Lower lobe of right lung (tissue), 2 donors: ENCODE results near the gene CBARP. TPM values are rescaled to one million over a fixed set of nuclear protein-coding genes. Genes with fewer than 3 reads are reported as not detected.
A peak's percentile ranks its signal among the peaks of the same experiment; 100 is the strongest.

ENCODE experiments used
- ATAC-seq, 2 donors: fragments of 200-7000 bp; cut with Tn5 transposase; one replicate each; pipeline ENCODE4 v1.9.1; 2020 to 2022; ENCODE audit warnings: mild to moderate bottlenecking in 2 of 2, moderate library complexity in 2 of 2
- DNase-seq: peaks from one replicate; pipeline ENCODE4 v3.0.0-alpha.2; 2020
- H3K27ac ChIP-seq: fragments of 200-600 bp; one replicate; pipeline ENCODE4 v1.8.0; 2022
- H3K27me3 ChIP-seq: fragments of 200-600 bp; one replicate; pipeline ENCODE4 v1.8.0; 2022; ENCODE audit warnings: low read depth
- H3K36me3 ChIP-seq: fragments of 200-600 bp; one replicate; pipeline ENCODE4 v1.8.0; 2022; ENCODE audit warnings: mild to moderate bottlenecking
- H3K4me1 ChIP-seq: fragments of 200-600 bp; one replicate; pipeline ENCODE4 v1.8.0; 2022
- H3K4me3 ChIP-seq: fragments of 200-600 bp; one replicate; pipeline ENCODE4 v1.8.0; 2022; ENCODE audit warnings: mild to moderate bottlenecking
- H3K9me3 ChIP-seq: fragments of 200-600 bp; one replicate; pipeline ENCODE4 v1.8.0; 2022
- CTCF ChIP-seq: fragments of 200-600 bp; IDR thresholded peaks from one replicate; pipeline ENCODE4 v1.8.0; 2022; ENCODE audit warnings: antibody characterized with exemption, mild to moderate bottlenecking
- intact Hi-C: fragments of 100-400 bp; cut with DNase I; formaldehyde crosslinking; loops from one replicate; pipeline ENCODE4 v1.11.0; 2022
- total RNA-seq: library from RNA; stranded (reverse); fragmentation: NEBNext Ultra II Directional; extraction: Animal tissue kit (Norgen Biotek cat#: 25700); gene quantifications from one replicate; pipeline ENCODE4 v1.2.1, GENCODE V29; 2021
- donor health status: DM: no; HTN: yes; CAD: no; lungs with severe emphysema.

The CBARP gene
- total RNA-seq, 1 donor from 2014 or later = 0.41 TPM

- Histone ChIP-seq H3K27me3 (peaks cover 29% of the 10 kb centered on the region), H3K36me3 (peaks cover 20% of the 10 kb centered on the region), H3K4me1 (peaks cover 20% of the 10 kb centered on the region), H3K9me3 (no peaks in the 10 kb centered on the region), H3K4me3 (no peak overlapping the region), H3K27ac (no peak overlapping the region)
- no peak for DNase-seq
- intact Hi-C loops = no loop called here
- ATAC-seq = no peak
- no peak for TF ChIP-seq CTCF
These were observed 43.1 kb upstream of the CBARP start for GRCh38 chr19:1280636-1281568.

GRCh38 chr19:1279782-1280341, 42.1 kb upstream of the CBARP start:
- intact Hi-C loops = no loop called here
- H3K27me3 ChIP-seq = peaks cover 23% of the 10 kb centered on the region
- no peaks in the 10 kb centered on the region for H3K9me3 ChIP-seq
- peaks cover 24% of the 10 kb centered on the region for H3K36me3 ChIP-seq
- H3K27ac ChIP-seq = no peak overlapping the region
- peak; percentile 96 for TF ChIP-seq CTCF
- ATAC-seq (peak; percentile 42 to 43), DNase-seq (peak; percentile 85)
- peaks cover 25% of the 10 kb centered on the region for H3K4me1 ChIP-seq
- H3K4me3 ChIP-seq = no peak overlapping the region

GRCh38 chr19:1278713-1279660, 41.2 kb upstream of the CBARP start:
- H3K4me1 ChIP-seq = peaks cover 33% of the 10 kb centered on the region
- no peak overlapping the region for H3K27ac ChIP-seq
- H3K9me3 ChIP-seq = no peaks in the 10 kb centered on the region
- DNase-seq (no peak), ATAC-seq (no peak)
- peaks cover 14% of the 10 kb centered on the region for H3K27me3 ChIP-seq
- H3K36me3 ChIP-seq = peaks cover 33% of the 10 kb centered on the region
- no peak for TF ChIP-seq CTCF
- H3K4me3 ChIP-seq = no peak overlapping the region
- intact Hi-C loops = no loop called here

- Histone ChIP-seq H3K27ac (no peak overlapping the region), H3K27me3 (peaks cover 5% of the 10 kb centered on the region), H3K4me1 (peaks cover 42% of the 10 kb centered on the region), H3K4me3 (no peak overlapping the region), H3K9me3 (no peaks in the 10 kb centered on the region), H3K36me3 (peaks cover 42% of the 10 kb centered on the region)
- intact Hi-C loops = no loop called here
- DNase-seq (no peak), ATAC-seq (no peak)
- no peak for TF ChIP-seq CTCF
These were observed 40.3 kb upstream of the CBARP start for GRCh38 chr19:1278074-1278473.

GRCh38 chr19:1277061-1277460, 39.3 kb upstream of the CBARP start:
- peaks cover 53% of the 10 kb centered on the region for H3K4me1 ChIP-seq
- no peak for TF ChIP-seq CTCF
- H3K9me3 ChIP-seq = no peaks in the 10 kb centered on the region
- H3K27ac ChIP-seq = no peak overlapping the region
- no peaks in the 10 kb centered on the region for H3K27me3 ChIP-seq
- no peak for DNase-seq
- no peak for ATAC-seq
- no peak overlapping the region for H3K4me3 ChIP-seq
- intact Hi-C loops = no loop called here
- H3K36me3 ChIP-seq = peaks cover 52% of the 10 kb centered on the region
